Pancreas (tissue), 10 donors: ENCODE measurements around the gene RASA3. TPM values are rescaled to one million over a fixed set of nuclear protein-coding genes. Genes with fewer than 3 reads are reported as not detected.

Source experiments
- ATAC-seq, 4 donors: fragments of 200-7000 bp; cut with Tn5 transposase; one replicate each; pipeline versions ENCODE4 v1.8.0 to v1.9.1; 2020; ENCODE audit warnings: mild to moderate bottlenecking in 4 of 4, moderate library complexity in 4 of 4
- DNase-seq, 6 donors: peaks; one replicate each; pipeline ENCODE4 v3.0.0-alpha.2; 2020
- FAIRE-seq: peaks from 2 replicates; lab custom pipeline; 2012; peaks lifted over from hg19 to GRCh38; lab: Jason Lieb, UNC
- H3K27ac ChIP-seq, 4 donors: fragments of 200-600 bp; sonication (generic); 1 replicate in 3 of 4; 2 replicates in 1 of 4; pipeline versions ENCODE4 v1.5.0 to v1.8.0; 2020
- H3K27me3 ChIP-seq, 4 donors: fragments of 200-600 bp; one replicate each; pipeline ENCODE4 v1.8.0; 2021
- H3K36me3 ChIP-seq, 3 donors: fragments of 200-600 bp; sonication (generic) in 1 of 3; one replicate each; pipeline versions ENCODE4 v1.5.0 to v1.8.0; 2020 to 2021
- H3K4me1 ChIP-seq, 3 donors: fragments of 200-600 bp; one replicate each; pipeline ENCODE4 v1.8.0; 2021
- H3K4me3 ChIP-seq, 4 donors: fragments of 200-600 bp; sonication (generic) in 2 of 4; one replicate each; pipeline versions ENCODE4 v1.5.0 to v1.8.0; 2020 to 2021
- H3K9me3 ChIP-seq, 4 donors: fragments of 200-600 bp; one replicate each; pipeline ENCODE4 v1.8.0; 2021
- WGBS, 2 donors: extraction: QIAGEN DNeasy Blood & Tissue Kit; methylation state at CpG; one replicate each; pipeline ENCODE4 v1.1.7; 2013; 5-methylcytosine and 5-hydroxymethylcytosine counted together
- intact Hi-C, 3 donors: fragments of 100-400 bp; cut with DNase I; formaldehyde crosslinking; loops; one replicate each; pipeline versions ENCODE4 v1.11.1 to v1.14.2; 2022
- polyA plus RNA-seq, 2 donors: library from polyadenylated mRNA; stranded (reverse); fragments of 200-250 nt; gene quantifications; one replicate each; pipeline ENCODE4 v1.2.3, GENCODE V29; 2013
- total RNA-seq, 6 donors: library from RNA; stranded (reverse); fragmentation: NEBNext Ultra II Directional in 4 of 6; extraction: Animal tissue kit (Norgen Biotek cat#: 25700) in 4 of 6; gene quantifications; one replicate each; pipeline versions ENCODE4 v1.2.1 to v1.2.4, GENCODE V29; 2021 to 2023
- TF ChIP-seq, protein P1 (sequence below), 4 donors: fragments of 200-600 bp; sonication (generic) in 3 of 4; IDR thresholded peaks; one replicate each; pipeline versions ENCODE4 v1.5.0 to v1.8.0; 2021; ENCODE audit warnings: antibody characterized with exemption in 4 of 4
- donor health status: healthy with polysubstance abuse.
- donor health status: DM: no; HTN: no; CAD: no; lungs with moderate emphysema.
- donor health status: DM: no; HTN: no; CAD: no.
- donor health status: control.
- donor health status: control.
- donor health status: Bipolar disorder and iron deficiency.
- donor health status: DM: yes; HTN: yes; CAD: no.
- donor health status: DM: no; HTN: no; CAD: no.
- donor health status: DM: no; HTN: no; CAD: no.
- donor health status: DM: yes; HTN: yes; CAD: no.

Gene RASA3
- total and polyA plus RNA-seq, 8 donors = 5.7 to 11.2 (median 9.1) TPM

DNA sequence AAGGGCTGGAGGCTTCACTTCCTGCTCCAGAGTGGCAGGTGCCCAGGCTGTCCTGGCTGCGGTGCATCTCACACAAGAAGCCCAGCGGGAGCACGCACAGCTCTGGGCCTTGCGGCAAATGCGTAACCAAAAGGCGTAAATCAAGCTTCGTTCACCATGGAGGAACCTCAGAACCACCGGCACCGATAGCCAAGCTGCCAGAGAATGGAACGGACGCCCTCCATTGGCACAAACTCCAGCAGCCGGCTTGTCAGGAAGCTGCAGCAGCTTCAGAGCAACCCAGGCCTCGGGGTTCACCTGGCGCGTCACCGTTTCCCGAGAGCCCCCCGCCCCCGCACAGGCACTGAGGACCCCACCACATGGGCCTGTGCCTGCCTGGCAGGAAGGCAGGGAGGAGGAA, 76.7 kb downstream of the RASA3 start:
- Histone ChIP-seq H3K9me3 (no peaks in the 10 kb centered on the region), H3K36me3 (no peaks in the 10 kb centered on the region), H3K4me3 (no peak overlapping the region), H3K4me1 (peaks cover 0 to 3% (median 0%) of the 10 kb centered on the region in 3 donors), H3K27ac (no peak overlapping the region), H3K27me3 (no peaks in the 10 kb centered on the region)
- peak in 1 of 6 donors; percentile 36 for DNase-seq
- WGBS, 2 donors = 95% methylated on average over 19 of the region's 19 CpGs
- intact Hi-C loops = no loop called here
- ATAC-seq = no peak
- FAIRE-seq = no peak
- TF ChIP-seq, protein P1, sequence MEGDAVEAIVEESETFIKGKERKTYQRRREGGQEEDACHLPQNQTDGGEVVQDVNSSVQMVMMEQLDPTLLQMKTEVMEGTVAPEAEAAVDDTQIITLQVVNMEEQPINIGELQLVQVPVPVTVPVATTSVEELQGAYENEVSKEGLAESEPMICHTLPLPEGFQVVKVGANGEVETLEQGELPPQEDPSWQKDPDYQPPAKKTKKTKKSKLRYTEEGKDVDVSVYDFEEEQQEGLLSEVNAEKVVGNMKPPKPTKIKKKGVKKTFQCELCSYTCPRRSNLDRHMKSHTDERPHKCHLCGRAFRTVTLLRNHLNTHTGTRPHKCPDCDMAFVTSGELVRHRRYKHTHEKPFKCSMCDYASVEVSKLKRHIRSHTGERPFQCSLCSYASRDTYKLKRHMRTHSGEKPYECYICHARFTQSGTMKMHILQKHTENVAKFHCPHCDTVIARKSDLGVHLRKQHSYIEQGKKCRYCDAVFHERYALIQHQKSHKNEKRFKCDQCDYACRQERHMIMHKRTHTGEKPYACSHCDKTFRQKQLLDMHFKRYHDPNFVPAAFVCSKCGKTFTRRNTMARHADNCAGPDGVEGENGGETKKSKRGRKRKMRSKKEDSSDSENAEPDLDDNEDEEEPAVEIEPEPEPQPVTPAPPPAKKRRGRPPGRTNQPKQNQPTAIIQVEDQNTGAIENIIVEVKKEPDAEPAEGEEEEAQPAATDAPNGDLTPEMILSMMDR (IDR thresholded peaks at IDR 0.05) = no peak

DNA sequence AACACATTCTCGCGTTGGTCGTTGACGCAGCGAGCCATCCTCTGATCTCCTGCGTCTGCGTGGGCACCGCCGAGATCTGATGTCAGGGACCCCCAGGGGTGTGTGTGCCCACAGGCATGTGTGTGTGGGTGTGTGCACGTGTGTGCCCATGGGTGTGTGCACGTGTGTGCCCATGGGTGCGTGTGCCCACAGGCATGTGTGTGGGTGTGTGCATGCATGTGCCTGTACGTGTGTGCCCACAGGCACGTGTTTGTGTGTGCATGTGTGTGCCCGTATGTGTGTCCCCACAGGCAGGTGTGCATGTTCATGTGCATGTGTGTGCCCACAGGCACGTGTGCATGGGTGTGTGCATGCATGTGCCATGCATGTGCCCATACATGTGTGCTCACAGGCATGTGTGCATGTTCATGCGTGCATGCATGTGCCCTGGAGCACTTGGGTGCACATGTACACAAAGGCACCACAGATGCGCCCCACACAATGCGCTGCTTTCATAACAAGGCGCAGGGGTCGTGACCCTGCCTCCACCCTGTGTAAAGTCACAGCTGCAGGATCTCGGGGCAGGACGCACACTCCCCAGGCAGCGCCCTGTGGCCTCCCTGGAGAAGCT, 77.5 kb downstream of the RASA3 start:
- ATAC-seq = no peak
- FAIRE-seq = no peak
- intact Hi-C loops = loop anchor here in 1 of 3 donors (5.0 kb wide), 1 partner anchor 147 kb away; no protein-coding TSS in a partner anchor

DNA sequence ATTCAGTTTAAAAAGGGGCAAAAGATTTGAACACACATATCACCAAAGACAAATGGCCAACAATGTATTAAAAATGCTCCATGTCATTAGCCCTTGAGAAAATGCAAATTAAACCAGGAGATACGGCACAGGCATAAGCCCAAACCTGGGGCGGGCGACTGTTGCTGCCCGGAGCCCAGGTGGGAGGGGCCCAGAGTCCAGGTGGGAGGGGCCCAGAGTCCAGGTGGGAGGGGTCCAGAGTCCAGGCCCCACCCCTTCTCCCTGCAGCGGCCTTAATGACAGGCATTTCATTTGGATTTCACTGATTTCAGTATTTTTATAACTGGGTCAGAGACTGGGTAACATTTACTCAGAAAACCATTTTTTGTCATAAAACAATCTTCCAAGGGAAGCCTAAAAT, 78.2 kb downstream of the RASA3 start:
- intact Hi-C loops = loop anchor here in 1 of 3 donors (5.0 kb wide), 1 partner anchor 148 kb away; no protein-coding TSS in a partner anchor

More for the DNA sequence above, 77.5 kb downstream of the RASA3 start:
- peak in 1 of 6 donors; percentile 43 for DNase-seq
- WGBS, 2 donors = 93% methylated on average over 24 of the region's 24 CpGs
- H3K27me3 ChIP-seq = no peaks in the 10 kb centered on the region
- TF ChIP-seq, protein P1 (IDR thresholded peaks at IDR 0.05) = no peak
- no peaks in the 10 kb centered on the region for H3K9me3 ChIP-seq
- H3K4me1 ChIP-seq = peaks cover 0 to 3% (median 0%) of the 10 kb centered on the region in 3 donors
- H3K4me3 ChIP-seq = no peak overlapping the region
- H3K27ac ChIP-seq = no peak overlapping the region
- H3K36me3 ChIP-seq = no peaks in the 10 kb centered on the region

DNA sequence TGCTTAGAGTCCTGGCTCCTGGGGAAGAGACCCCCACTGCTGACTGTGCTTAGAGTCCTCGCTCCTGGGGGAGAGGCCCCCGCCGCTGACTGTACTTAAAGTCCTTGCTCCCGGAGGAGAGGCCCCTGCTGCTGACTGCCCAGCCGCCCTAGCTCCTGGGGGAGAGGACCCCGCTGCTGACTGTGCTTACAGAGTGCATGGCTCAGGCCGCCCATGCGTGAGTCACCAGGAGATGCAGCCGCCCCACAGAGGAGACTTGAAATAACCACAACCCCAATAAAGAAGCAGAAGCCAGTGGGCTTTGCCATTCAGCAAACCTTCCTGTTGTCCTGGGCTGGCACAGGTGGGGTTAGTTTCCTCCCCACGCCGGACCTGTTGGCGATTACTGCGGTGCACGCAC, 79.4 kb downstream of the RASA3 start:
- no peak for ATAC-seq
- no peak for FAIRE-seq
- intact Hi-C loops = loop anchor here in 1 of 3 donors (5.0 kb wide), 1 partner anchor 149 kb away; no protein-coding TSS in a partner anchor
- TF ChIP-seq, protein P1 (IDR thresholded peaks at IDR 0.05) = no peak
- H3K4me3 ChIP-seq = no peak overlapping the region
- peaks cover 0 to 3% (median 0%) of the 10 kb centered on the region in 3 donors for H3K4me1 ChIP-seq
- peak in 1 of 6 donors; percentile 34 for DNase-seq
- 84 to 92% methylated on average over 14 of the region's 14 CpGs for WGBS, 2 donors
- no peak overlapping the region for H3K27ac ChIP-seq
- no peaks in the 10 kb centered on the region for H3K9me3 ChIP-seq
- H3K27me3 ChIP-seq = no peaks in the 10 kb centered on the region
- H3K36me3 ChIP-seq = no peaks in the 10 kb centered on the region

More for the DNA sequence above, 78.2 kb downstream of the RASA3 start:
- Histone ChIP-seq H3K27me3 (no peaks in the 10 kb centered on the region), H3K4me3 (no peak overlapping the region), H3K9me3 (no peaks in the 10 kb centered on the region), H3K27ac (no peak overlapping the region), H3K36me3 (no peaks in the 10 kb centered on the region), H3K4me1 (peaks cover 0 to 3% (median 0%) of the 10 kb centered on the region in 3 donors)
- TF ChIP-seq, protein P1 (IDR thresholded peaks at IDR 0.05) = no peak
- FAIRE-seq (no peak), ATAC-seq (no peak), DNase-seq (no peak)
- WGBS, 2 donors = 87 to 95% methylated on average over 5 of the region's 5 CpGs
